ENCODE data around the gene A3GALT2. TPM values are rescaled to one million over a fixed set of nuclear protein-coding genes. Genes with fewer than 3 reads are reported as not detected.

The A3GALT2 gene
- total RNA-seq, 1 donor from 2014 or later: not detected

DNA sequence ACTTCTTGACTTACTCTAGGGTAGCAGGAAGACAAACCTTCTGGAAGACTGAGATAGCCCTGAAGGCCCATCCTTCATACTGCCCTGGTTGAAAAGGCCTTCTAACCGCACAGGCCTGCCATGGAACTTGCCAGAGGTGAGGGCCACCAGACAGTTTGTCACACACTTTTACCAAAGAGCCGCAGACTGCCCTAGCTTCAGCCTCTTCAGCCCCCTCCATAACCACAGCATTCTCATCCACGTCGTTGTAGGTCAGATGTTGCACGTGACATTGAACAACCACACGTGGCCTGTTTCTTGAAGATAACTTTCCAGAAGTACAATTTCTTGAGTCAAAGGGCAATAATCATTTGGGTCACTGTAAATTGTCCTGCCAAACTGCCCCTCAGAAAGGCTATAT, 45.7 kb downstream of the A3GALT2 start:
- FAIRE-seq: no peak
- no peak for DNase-seq (ENCODE audit: low spot score in 2 of 2)

DNA sequence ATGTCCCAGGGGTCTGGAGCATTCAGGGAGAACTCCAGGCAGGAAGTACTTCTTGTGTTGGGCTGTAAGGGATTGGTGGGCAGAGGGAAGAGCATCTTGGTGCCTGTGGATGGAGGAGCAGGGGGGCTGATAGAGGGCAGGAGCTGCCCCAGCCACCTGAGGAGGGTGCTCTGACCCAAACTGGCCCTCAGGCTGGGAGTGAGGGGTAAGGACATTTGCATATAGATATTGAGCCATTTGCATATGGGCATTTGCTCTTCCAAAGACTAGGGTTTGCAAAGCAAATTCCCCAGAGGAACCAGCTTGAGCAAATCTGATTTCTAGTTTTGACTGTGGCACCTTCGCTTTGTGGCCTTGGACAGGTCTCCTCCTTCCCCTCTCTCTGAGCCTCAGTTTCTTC, 46.5 kb downstream of the A3GALT2 start:
- DNase-seq (ENCODE audit: low spot score in 2 of 2) (no peak), FAIRE-seq (no peak)

DNA sequence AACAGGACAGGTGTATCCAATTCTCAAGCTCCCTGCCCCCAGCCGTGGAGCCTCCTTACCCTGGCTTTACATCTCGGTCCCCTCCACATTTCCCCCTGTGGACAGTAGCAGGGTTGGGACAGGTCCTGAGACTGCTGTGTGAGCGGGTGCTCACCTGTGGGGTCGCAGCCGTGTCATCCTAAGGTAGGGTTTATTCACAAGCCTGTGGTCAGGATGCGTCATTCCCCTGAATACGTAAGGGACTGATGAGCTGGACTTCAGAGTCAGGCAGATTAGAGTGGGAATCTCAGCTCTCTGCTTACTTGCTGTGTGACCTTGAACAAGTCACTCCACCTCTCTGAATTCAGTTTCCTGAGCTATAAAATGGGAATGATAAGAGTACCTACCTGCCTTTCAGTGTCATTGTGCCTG, 46.9 kb downstream of the A3GALT2 start:
- no peak for FAIRE-seq
- no peak for DNase-seq (ENCODE audit: low spot score in 2 of 2)

DNA sequence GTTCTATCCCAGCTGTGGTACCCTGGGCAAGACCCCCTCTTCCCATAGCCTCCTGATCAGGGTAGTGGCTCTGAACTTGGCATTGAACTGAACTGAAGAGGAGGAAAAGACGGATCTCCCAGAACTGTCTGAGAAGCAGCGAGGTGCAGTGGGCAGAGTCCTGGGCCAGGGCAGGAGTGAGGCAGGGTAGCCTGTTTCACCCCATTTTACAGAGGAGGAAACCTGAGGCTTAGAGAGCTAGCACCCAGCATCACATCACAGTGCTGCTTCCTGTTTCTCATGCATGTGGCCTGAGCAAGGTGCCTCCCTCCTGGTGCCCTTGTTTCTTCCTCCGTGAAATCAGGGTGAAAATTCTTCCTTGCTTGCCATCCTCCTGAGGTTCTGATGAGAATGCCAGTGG, 47.5 kb downstream of the A3GALT2 start:
- DNase-seq (ENCODE audit: low spot score in 2 of 2) (no peak), FAIRE-seq (no peak)

DNA sequence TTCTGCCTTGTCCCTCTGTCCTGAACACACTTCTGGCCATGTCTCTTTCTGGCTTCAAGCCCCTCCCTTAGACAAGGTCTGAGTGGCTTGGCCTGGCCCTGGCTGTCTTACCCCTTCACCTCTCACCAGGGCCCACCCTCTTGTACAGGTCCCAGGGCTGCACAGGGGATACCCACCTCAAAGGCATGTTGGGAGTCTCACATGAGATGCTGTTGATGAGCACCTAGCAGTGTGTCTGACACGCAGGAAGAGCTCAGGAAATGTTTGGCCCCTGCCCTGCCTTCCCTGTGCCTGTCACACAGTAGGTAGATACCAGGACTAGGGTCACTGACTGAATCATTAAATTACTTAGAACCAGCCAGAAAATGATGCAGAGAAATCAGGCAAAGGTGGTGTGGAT, 48.0 kb downstream of the A3GALT2 start:
- no peak for FAIRE-seq
- DNase-seq (ENCODE audit: low spot score in 2 of 2): no peak

DNA sequence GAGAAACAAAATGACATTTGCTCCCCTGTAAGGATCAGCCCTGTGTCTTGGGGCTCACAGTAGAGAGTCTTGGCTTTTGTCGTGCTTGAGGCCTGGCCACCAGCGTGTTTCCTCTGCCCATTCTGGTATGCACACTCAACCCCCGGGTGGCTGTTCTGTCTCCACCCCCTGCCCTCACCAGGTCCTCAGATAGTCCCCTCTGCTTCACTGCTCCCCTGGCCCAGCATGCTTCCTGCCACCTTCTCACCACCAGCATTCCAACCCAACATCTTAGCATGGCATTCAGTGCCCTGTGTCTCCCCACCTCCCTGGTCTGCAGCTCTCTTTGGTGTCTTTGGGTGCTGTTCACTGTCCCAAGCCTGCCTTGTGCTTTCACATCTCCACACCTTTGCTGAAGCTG, 48.4 kb downstream of the A3GALT2 start:
- DNase-seq (ENCODE audit: low spot score in 2 of 2): no peak
- no peak for FAIRE-seq

DNA sequence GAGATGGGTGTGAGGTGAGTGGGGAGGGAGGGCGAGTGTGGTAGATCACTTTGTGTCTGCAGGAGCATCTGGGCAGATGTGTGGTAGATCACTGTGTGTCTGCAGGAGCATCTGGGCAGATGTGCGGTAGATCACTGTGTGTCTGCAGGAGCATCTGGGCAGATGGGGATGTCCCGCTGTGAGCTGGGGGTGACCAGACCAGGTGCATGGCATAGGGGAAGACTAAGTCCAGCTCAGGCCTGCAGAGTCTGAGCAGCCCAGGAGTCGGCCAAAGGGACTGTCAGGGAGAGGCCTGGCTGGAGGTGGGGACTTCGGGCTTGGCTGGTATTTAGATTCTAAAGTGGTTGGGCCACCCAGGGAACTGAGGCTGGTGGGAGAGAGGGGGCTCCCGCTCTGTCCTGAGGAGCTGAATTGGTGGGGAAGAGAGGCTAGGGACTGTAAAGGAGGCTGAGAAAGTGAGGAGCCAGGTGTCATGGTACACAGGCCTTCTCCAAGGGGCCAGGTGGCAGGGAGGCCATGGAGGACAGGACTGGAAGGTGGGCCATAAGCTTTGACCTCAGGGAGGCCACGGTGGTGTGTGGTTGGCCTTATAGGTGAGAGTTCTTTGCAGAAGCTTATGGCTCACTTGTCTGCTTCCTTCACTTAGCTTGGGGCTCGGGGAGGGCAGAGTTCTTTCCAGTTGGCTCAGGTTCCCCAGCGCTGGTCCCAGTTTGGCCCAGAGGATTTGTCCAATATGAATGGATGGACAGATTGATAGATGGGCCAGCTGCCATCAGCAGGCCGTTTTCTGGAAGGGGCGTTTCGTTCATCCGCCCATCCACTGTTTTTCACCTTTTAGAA, 49.0 kb downstream of the A3GALT2 start:
- DNase-seq (ENCODE audit: low spot score in 2 of 2): no peak
- FAIRE-seq: no peak

DNA sequence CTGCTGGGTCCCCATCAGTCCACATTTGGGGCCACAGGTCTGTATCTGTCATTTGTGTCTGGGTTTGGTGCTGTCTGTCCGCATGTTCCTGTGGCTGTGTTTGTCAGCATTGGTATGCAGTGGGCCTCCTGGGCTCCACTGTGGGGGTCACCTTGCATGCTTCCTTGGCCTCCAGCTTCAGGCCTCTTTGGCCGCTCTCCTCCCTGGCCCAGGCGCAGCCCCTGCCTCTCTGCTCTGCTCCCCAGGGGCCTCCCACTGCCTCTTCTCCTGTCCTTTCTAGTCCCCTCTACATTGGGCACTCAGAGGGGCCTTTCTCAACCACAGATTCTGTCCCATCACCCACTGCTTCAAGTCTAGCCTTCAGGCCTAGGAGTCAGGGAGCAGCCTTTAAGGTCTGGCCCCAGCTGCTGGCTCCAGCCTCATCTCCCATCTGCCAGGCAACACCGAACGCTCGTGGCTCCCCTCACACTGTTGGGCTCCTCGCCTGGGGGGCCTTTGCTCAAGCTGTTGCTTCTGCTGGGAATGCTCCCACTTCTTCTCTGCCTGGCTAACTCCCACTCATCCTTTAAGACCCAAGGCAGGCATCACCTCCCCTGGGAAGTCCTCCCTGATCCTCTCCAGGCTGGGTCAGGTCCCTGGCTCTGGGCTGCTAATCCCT, 50.0 kb downstream of the A3GALT2 start:
- no peak for FAIRE-seq

DNA sequence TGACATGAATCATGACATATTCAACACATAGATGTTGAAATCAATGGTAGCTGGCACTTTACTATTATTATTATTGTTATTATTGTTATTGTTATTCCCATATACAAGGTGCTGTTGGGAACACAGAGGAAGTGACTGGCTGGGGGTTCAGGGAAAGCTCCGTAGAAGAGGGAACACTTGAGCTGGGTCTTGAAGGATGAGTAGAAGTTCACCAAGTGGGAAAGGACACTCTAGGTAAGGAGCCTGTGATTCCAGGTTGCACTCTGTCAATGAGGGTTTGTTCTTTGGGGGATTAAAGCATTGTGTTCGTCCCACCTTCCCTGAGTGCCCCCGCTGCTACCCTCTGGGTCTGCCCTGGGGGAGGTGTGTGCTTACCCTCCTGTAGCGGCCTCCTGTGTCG, 50.5 kb downstream of the A3GALT2 start:
- no peak for FAIRE-seq
- no peak for DNase-seq (ENCODE audit: low spot score in 2 of 2)

More for the DNA sequence above, 50.0 kb downstream of the A3GALT2 start:
- no peak for DNase-seq (ENCODE audit: low spot score in 2 of 2)

DNA sequence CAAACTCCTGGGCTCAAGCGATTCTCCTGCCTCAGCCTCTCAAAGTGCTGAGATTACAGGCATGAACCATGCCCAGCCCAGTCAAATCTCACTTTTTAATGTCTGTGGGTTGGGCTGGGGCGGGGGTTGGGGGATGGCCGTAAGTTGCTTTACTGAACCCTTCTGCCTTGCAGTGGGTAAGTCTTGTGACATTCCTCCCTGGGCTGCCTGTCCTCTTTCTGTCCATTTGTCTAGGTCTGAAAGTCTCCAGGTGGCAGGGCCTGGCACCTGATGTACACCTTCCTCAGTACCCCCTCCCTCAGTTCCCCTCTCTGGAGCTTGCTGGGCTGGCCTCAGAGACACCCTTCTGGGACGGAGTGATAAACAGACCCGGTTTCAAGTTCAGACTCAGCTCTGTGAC, 51.3 kb downstream of the A3GALT2 start:
- FAIRE-seq: no peak

DNA sequence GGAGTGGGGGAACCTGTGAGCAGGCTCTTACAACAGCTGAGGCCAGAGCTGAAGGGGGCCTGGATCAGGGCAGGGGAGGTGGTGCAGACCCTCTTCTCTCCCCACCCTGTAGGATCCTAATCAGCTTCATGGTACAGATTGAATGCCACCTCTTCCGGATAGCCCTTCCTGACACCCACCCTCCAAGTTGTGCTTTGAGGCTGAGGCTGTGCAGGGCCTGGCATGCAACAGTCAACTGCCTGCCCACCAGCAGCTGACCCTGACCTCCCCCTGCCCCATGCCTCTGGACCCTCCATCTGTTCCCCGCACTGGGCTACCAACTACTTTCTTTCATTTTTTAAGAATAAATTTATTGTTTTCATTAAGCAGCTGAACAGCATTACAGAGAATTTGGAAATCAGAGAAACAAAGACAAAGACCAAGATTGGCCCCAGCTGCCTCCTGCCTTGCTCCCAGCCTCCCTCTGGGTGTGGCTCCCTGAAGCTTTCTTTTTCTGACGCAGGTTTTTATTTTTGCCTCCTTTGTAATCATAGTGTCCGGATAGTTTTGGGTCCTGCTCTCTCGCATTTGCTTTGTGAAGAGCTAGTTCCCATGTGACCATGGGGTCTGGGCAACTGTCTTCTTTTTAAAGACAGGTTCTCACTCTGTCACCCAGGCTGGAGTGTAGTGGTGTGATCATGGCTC, 51.8 kb downstream of the A3GALT2 start:
- no peak for FAIRE-seq
- DNase-seq (ENCODE audit: low spot score in 2 of 2): no peak

More for the DNA sequence above, 51.3 kb downstream of the A3GALT2 start:
- DNase-seq (ENCODE audit: low spot score in 2 of 2): no peak

DNA sequence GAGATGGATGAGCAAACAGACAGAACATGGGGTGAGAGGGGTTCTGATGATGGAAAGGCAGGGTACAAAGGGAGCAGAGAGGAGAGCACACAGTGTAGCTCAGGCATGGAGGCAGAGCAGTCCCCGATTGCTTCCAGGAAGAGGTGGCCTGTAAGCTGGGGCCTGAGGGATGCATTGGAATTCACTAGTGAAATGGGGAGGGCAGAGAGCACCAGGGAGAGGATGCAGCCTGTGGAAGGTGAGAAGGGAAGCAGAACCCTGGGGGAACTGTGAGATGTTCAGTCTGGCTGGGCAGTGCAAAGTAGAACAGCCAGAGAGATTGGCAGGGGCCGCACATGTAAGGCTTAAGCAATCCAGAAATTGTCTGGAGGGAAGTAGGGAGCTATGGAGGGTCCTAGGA, 52.4 kb downstream of the A3GALT2 start:
- FAIRE-seq (no peak), DNase-seq (ENCODE audit: low spot score in 2 of 2) (no peak)

DNA sequence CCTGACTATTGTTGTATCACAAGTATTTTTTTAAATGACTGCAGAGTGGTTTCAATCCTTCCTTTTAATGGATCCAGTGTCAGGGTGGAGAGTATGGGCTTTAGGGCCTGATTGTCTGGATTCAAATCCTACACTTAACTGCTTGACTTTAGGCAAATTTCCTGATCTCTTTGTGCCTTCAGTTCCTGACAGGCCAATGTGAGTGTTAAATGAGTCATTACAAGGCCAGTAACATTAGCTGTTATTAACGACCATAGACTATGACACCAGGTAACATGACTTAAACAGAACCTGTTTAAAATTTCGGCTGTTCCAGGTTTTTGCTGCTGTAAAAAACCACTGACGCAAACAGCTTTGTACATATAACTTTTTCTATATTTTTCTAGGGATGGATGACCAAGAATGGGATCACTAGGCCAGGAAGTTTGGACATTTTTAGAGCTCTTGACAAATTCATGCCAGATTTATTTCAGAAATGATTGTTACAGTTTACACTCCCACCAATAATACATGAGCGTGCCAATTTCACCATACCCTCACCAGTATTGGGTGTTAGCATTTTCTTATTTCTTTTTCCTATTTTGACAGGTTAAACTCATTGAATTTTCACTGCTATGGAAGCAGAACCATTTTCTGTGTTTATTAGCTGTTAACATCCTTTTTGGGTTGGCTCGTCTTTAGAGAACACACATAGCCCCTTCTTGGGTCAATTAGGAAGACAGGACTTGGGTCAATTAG, 53.3 kb downstream of the A3GALT2 start:
- no peak for DNase-seq (ENCODE audit: low spot score in 2 of 2)
- no peak for FAIRE-seq

DNA sequence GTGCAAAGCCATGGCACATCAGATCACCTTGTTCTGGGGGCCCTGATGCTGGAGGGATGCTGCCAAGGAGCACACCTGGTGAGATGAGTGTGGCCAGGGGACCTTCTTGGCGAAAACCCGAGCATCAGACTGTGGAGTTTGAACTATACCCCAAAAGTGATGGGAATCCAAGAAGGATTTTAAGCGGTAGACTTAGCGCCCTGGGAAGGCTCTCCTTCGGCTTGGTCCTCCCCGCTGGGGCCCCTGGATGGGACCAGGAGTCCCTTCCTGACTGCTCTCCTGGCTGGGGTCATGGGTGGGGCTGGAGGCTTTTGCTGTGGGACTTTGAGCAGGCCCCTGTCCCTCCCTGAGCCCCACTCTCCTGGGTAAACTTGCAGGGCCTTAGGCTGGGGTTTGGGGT, 54.1 kb downstream of the A3GALT2 start:
- FAIRE-seq: no peak
- no peak for DNase-seq (ENCODE audit: low spot score in 2 of 2)

DNA sequence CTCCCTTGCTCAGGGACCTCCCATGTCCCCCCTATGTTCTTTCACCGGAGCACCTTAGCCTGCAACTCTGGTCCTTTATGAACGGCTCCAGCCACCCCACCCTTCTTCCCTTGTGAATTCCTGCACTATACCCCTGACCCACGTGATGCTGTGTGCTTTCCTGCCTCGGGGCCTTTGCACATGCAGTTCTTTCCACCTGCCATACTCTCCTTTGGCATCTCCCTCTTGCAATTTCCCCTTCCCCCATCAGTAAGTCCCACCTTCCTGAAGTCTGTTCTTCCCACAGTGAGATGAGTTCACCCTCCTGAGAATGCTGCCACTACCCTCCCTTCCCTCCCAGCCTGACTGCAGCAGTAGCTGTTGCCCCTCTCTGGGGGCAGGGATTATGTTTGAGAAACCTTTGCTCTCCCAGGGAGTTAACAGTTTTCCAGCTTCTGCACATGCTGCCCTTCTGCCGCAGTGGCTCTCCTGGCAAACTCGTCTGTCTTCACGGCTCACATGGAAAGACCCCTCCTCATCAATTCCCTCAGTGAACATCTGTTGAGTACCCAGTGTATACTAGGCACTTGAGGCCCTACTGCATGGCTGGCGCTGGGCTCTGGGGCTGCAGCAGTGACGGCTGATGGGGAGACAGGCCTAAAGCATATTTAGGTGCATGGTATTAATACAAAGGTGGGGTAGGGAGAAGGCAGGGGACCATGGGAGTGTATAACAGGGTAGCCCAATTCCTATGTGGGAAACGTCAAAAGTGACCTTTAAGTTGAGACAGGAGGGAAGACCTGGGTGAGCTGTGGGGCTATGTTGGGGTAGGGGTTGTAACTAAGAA, 54.9 kb downstream of the A3GALT2 start:
- no peak for DNase-seq (ENCODE audit: low spot score in 2 of 2)
- FAIRE-seq: no peak

DNA sequence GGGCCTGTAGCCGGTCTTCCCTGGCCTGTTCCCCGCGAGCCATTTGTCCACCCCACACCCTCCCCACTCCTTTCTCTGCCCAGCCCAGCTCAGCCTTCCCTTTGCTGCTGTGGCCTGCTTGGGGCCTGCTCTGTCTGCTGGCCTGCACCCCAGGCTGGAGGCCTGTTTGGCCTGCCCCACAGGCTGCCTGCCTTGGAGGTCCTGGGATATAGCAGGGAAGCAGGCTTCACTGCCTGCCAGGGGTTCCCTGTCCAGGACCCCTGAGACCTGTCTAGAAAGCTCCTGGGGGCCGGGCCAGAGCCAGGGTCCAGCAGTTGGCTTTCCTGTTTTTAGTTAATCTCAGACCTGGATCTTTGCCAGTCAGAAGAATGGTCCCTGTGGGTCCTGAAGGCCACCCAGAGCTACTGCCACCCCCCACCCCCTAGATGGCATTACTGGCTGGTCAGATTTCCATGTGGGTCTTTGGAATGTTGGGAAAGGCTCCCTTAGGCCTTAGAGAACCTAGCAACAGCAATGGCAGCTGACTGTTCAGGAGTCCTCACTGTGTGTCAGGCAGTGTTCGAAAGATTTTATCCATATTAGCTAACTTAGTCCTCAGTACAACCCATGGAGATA, 56.9 kb downstream of the A3GALT2 start:
- DNase-seq (ENCODE audit: low spot score in 2 of 2): no peak
- no peak for FAIRE-seq

DNA sequence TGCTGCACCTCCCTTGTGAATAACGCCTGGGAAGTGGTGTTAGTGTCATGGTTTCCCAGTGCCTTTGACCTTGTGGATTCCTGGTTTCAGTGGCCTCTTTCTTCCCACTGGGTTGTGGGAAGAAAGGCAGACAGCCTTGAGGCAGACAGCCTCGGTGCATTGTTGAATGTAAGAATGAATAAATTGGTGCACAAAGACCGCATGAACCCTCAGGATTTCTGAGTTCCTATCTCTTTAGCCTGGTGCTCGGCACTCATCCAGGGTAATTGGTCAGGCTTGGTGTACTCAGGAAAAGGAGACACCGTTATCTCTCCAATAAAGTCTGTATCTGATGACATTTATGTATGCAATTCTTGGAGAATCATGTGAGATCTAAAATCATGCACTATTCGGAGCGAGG, 59.6 kb downstream of the A3GALT2 start:
- DNase-seq (ENCODE audit: low spot score in 2 of 2): no peak
- FAIRE-seq: no peak

DNA sequence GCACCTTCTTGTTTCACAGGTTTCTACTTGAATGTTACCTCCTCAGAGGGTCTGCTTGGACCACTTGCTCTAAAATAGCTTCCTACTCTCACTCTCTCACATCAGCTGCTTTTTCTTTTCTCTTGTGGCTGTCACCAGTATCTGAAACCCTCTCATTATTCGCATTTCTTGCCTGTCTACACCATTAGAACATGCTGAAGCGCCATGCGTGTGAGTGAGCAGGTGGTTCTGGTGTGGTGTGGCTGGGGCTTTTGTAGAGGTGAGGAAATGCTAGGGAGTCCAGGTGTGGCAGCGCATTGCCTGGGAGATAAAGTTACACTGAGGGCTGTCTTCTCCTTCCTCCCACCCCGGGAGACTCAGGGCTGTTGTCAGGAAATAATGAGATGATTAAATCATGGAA, 60.5 kb downstream of the A3GALT2 start:
- FAIRE-seq (no peak), DNase-seq (ENCODE audit: low spot score in 2 of 2) (no peak)

DNA sequence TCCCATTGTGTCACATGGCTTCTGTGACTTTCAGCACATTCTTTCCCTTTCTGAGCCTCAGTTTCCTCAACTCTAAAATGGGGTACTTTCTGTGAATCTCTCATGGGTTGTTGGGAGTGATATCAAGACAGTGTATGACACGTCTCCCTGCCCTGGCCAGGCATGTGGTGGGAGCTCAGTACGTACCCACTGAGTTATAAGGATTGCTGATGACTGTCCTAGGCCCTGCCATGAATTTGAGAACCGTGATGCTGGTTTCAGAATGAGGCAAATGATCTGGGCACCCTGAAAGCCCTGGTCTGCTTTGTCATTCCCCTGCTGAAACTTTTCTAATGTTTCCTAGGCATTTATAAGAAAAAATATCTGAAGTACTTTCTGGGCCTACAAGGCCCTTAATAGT, 61.0 kb downstream of the A3GALT2 start:
- FAIRE-seq (no peak), DNase-seq (ENCODE audit: low spot score in 2 of 2) (no peak)

Measured in frontal cortex (tissue), 4 donors.